GM12878 (cell line): ENCODE data around the gene KCND3.

ENCODE experiments used
- GABPA ChIP-seq: IDR thresholded peaks from 2 replicates; pipeline ENCODE4 v1.6.1; 2014; ENCODE audit warnings: antibody characterized with exemption, low read depth, mild to moderate bottlenecking, inconsistent platforms
- PML ChIP-seq: IDR thresholded peaks from 2 replicates; pipeline ENCODE4 v1.6.1; 2012; ENCODE audit warnings: low read length, inconsistent platforms
- POLR2A ChIP-seq: IDR thresholded peaks from 2 replicates; pipeline ENCODE4 v1.6.1; 2011; ENCODE audit warnings: low read depth, mild to moderate bottlenecking, low read length
- TBL1XR1 ChIP-seq: IDR thresholded peaks from 2 replicates; pipeline ENCODE4 v1.6.1; 2012; ENCODE audit warnings: low read depth, low read length, improper control_type of control experiment
- TF ChIP-seq, protein P1 (sequence below): IDR thresholded peaks from 2 replicates; pipeline ENCODE4 v1.6.1; 2011; ENCODE audit warnings: low read depth, mild to moderate bottlenecking, low read length, moderate library complexity, borderline replicate concordance; ENCODE audit errors: extremely low read depth
- TF ChIP-seq, protein P2 (sequence below): fragments of 450-650 bp; IDR thresholded peaks from 2 replicates; pipeline ENCODE4 v1.6.1; 2018; ENCODE audit warnings: mild to moderate bottlenecking, low read depth, moderate library complexity; ENCODE audit not compliant: partially characterized antibody
- TF ChIP-seq, protein P3 (sequence below), 3 experiments: IDR thresholded peaks in 2 of 3; conservative IDR thresholded peaks in 1 of 3; 2 replicates each; pipeline ENCODE4 v1.5.1; 2011; ENCODE audit warnings: low read depth in 3 of 3, low read length in 3 of 3, mild to moderate bottlenecking in 3 of 3, control low read depth in 2 of 3, moderate library complexity in 2 of 3, inconsistent platforms in 1 of 3, mixed read lengths in 1 of 3; ENCODE audit not compliant: control insufficient read depth in 2 of 3, insufficient read depth in 1 of 3; ENCODE audit errors: extremely low read depth in 1 of 3
- TF ChIP-seq, protein P4 (sequence below): IDR thresholded peaks from 2 replicates; pipeline ENCODE4 v1.6.1; 2012; ENCODE audit warnings: low read depth, low read length, improper control_type of control experiment
- TF ChIP-seq, protein P5 (sequence below): IDR thresholded peaks from 2 replicates; pipeline ENCODE4 v1.6.1; 2012; ENCODE audit warnings: low read length, inconsistent platforms

DNA sequence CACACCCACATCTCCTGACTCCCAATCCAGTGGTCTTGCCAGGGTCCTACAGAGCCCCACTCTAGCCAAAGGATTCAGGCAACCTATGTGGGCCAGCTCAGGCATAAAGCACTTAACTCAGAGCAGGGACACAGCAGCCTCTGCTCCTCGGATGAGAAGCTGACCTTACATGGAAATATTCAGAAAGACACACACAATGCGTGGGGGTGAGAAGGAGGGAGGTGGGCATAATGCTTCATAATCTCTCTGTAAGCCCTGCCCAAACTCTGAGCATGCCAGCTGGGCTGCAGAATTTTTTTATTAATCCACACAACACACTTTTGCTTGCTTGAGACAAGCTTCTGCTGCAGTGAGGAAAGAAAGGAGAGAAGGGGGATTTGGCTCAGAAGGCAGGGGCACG is 21.6 kb downstream of the KCND3 start:
- TF ChIP-seq, protein P1, sequence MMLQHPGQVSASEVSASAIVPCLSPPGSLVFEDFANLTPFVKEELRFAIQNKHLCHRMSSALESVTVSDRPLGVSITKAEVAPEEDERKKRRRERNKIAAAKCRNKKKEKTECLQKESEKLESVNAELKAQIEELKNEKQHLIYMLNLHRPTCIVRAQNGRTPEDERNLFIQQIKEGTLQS: no peak
- TF ChIP-seq, protein P2, sequence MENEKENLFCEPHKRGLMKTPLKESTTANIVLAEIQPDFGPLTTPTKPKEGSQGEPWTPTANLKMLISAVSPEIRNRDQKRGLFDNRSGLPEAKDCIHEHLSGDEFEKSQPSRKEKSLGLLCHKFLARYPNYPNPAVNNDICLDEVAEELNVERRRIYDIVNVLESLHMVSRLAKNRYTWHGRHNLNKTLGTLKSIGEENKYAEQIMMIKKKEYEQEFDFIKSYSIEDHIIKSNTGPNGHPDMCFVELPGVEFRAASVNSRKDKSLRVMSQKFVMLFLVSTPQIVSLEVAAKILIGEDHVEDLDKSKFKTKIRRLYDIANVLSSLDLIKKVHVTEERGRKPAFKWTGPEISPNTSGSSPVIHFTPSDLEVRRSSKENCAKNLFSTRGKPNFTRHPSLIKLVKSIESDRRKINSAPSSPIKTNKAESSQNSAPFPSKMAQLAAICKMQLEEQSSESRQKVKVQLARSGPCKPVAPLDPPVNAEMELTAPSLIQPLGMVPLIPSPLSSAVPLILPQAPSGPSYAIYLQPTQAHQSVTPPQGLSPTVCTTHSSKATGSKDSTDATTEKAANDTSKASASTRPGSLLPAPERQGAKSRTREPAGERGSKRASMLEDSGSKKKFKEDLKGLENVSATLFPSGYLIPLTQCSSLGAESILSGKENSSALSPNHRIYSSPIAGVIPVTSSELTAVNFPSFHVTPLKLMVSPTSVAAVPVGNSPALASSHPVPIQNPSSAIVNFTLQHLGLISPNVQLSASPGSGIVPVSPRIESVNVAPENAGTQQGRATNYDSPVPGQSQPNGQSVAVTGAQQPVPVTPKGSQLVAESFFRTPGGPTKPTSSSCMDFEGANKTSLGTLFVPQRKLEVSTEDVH: no peak
- TF ChIP-seq, protein P3, sequence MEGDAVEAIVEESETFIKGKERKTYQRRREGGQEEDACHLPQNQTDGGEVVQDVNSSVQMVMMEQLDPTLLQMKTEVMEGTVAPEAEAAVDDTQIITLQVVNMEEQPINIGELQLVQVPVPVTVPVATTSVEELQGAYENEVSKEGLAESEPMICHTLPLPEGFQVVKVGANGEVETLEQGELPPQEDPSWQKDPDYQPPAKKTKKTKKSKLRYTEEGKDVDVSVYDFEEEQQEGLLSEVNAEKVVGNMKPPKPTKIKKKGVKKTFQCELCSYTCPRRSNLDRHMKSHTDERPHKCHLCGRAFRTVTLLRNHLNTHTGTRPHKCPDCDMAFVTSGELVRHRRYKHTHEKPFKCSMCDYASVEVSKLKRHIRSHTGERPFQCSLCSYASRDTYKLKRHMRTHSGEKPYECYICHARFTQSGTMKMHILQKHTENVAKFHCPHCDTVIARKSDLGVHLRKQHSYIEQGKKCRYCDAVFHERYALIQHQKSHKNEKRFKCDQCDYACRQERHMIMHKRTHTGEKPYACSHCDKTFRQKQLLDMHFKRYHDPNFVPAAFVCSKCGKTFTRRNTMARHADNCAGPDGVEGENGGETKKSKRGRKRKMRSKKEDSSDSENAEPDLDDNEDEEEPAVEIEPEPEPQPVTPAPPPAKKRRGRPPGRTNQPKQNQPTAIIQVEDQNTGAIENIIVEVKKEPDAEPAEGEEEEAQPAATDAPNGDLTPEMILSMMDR (IDR thresholded peaks at IDR 0.05 in 2 of 3, conservative IDR thresholded peaks at IDR 0.05 in 1 of 3; ENCODE audit: control insufficient read depth in 2 of 3, extremely low read depth in 1 of 3, insufficient read depth in 1 of 3, low read depth in 3 of 3, low read length in 3 of 3): no peak
- TF ChIP-seq TBL1XR1: no peak
- TF ChIP-seq, protein P4, sequence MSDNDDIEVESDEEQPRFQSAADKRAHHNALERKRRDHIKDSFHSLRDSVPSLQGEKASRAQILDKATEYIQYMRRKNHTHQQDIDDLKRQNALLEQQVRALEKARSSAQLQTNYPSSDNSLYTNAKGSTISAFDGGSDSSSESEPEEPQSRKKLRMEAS: no peak
- TF ChIP-seq, protein P5, sequence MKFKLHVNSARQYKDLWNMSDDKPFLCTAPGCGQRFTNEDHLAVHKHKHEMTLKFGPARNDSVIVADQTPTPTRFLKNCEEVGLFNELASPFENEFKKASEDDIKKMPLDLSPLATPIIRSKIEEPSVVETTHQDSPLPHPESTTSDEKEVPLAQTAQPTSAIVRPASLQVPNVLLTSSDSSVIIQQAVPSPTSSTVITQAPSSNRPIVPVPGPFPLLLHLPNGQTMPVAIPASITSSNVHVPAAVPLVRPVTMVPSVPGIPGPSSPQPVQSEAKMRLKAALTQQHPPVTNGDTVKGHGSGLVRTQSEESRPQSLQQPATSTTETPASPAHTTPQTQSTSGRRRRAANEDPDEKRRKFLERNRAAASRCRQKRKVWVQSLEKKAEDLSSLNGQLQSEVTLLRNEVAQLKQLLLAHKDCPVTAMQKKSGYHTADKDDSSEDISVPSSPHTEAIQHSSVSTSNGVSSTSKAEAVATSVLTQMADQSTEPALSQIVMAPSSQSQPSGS: no peak
- no peak for TF ChIP-seq POLR2A
- TF ChIP-seq GABPA: no peak
- TF ChIP-seq PML: no peak
